K562 (cell line): ENCODE measurements around the gene ODAD4. TPM values are rescaled to one million over a fixed set of nuclear protein-coding genes. Genes with fewer than 3 reads are reported as not detected.

ENCODE experiments used
- ATAC-seq: fragments of 200-7000 bp; cut with Tn5 transposase; 3 replicates; pipeline ENCODE4 v1.9.1; 2020; ENCODE audit warnings: moderate library complexity
- BruUV-seq: library from RNA; stranded (reverse); fragments of 400-500 nt; replicated peaks from 2 replicates; lab custom pipeline; 2021; lab: Mats Ljungman, UMichigan
- CTCF ChIA-PET: fragments of 300-600 bp; formaldehyde crosslinking; extraction: SDS; loops from one replicate; lab custom pipeline; 2021; ENCODE audit warnings: low intra/inter-chr PET ratio; lab: Yijun Ruan, JAX
- POLR2A ChIA-PET: fragments of 300-600, 350-650 bp; sonication (Branson Sonifier 250); formaldehyde crosslinking; extraction: SDS; loops from one replicate; lab custom pipeline; 2021; ENCODE audit warnings: antibody characterized with exemption, inconsistent platforms; lab: Yijun Ruan, JAX
- DNase-seq, 4 experiments: peaks; one replicate each; pipeline versions ENCODE4 v3.0.0 to v3.0.0-alpha.2; 2011 to 2018; ENCODE audit warnings: low spot score in 3 of 4, mixed read lengths in 3 of 4; ENCODE audit errors: extremely low read depth in 1 of 4
- FAIRE-seq: peaks from 2 replicates; lab custom pipeline; 2011; peaks lifted over from hg19 to GRCh38; lab: Jason Lieb, UNC
- H2AFZ ChIP-seq: 2 replicates; pipeline ENCODE4 v1.6.0; 2011; ENCODE audit warnings: low read depth, low read length, control low read depth, inconsistent platforms
- H3K27ac ChIP-seq: fragments of 200-600 bp; 3 replicates; pipeline ENCODE4 v1.8.0; 2011; ENCODE audit warnings: low read depth, mild to moderate bottlenecking, control low read depth, inconsistent platforms, low read length, moderate library complexity, mixed read lengths; ENCODE audit errors: extremely low read depth
- H3K27me3 ChIP-seq, 2 experiments: fragments of 300-600 bp in 1 of 2; 2 replicates in 1 of 2; 3 replicates in 1 of 2; pipeline versions ENCODE4 v1.6.0 to v1.8.0; 2011; ENCODE audit warnings: inconsistent platforms in 2 of 2, low read length in 2 of 2, mild to moderate bottlenecking in 1 of 2, mixed read lengths in 1 of 2, moderate library complexity in 1 of 2; ENCODE audit not compliant: control insufficient read depth in 2 of 2, insufficient read depth in 2 of 2
- H3K36me3 ChIP-seq: fragments of 300-600 bp; 3 replicates; pipeline ENCODE4 v1.8.0; 2011; ENCODE audit warnings: mild to moderate bottlenecking, low read length, inconsistent platforms; ENCODE audit not compliant: control insufficient read depth, insufficient read depth
- H3K4me1 ChIP-seq, 2 experiments: fragments of 200-600 bp in 1 of 2; replicated peaks in 1 of 2; 2 replicates in 1 of 2; 3 replicates in 1 of 2; pipeline versions ENCODE4 v1.5.1 to v1.8.0; 2011; ENCODE audit warnings: inconsistent platforms in 2 of 2, low read length in 2 of 2, mild to moderate bottlenecking in 1 of 2, mixed read lengths in 1 of 2, moderate library complexity in 1 of 2; ENCODE audit not compliant: control insufficient read depth in 2 of 2, insufficient read depth in 2 of 2
- H3K4me2 ChIP-seq: 2 replicates; pipeline ENCODE4 v1.6.1; 2011; ENCODE audit warnings: low read length, control low read depth, inconsistent platforms, mixed read lengths; ENCODE audit not compliant: insufficient read depth
- H3K4me3 ChIP-seq: fragments of 200-600 bp; sonication (generic), shearing (Covaris generic); 2 replicates; pipeline ENCODE4 v1.5.1; 2016; ENCODE audit warnings: control low read depth, inconsistent platforms
- H3K79me2 ChIP-seq: fragments of 200-600 bp; 3 replicates; pipeline ENCODE4 v1.8.0; 2011; ENCODE audit warnings: low read length, inconsistent platforms; ENCODE audit not compliant: control insufficient read depth, insufficient read depth
- H3K9ac ChIP-seq, 2 experiments: 2 replicates each; pipeline versions ENCODE4 v1.6.0 to v1.6.1; 2011; ENCODE audit warnings: low read depth in 2 of 2, low read length in 2 of 2, control low read depth in 1 of 2, inconsistent platforms in 1 of 2, mild to moderate bottlenecking in 1 of 2, mixed read lengths in 1 of 2; ENCODE audit not compliant: insufficient read depth in 1 of 2
- H3K9me1 ChIP-seq: one replicate; pipeline ENCODE4 v1.6.0; 2011; ENCODE audit warnings: inconsistent platforms, mild to moderate bottlenecking, low read length, moderate library complexity; ENCODE audit not compliant: control insufficient read depth, insufficient read depth
- H3K9me3 ChIP-seq: replicated peaks from 2 replicates; pipeline ENCODE4 v1.5.1; 2011; ENCODE audit warnings: low read depth, low read length, inconsistent platforms; ENCODE audit not compliant: control insufficient read depth, insufficient read depth
- H4K20me1 ChIP-seq: replicated peaks from 2 replicates; pipeline ENCODE4 v1.6.1; 2011; ENCODE audit warnings: low read length, inconsistent platforms, mixed read lengths; ENCODE audit not compliant: control insufficient read depth, insufficient read depth
- CBFA2T2 ChIP-seq: fragments of 450-650 bp; conservative IDR thresholded peaks from 2 replicates; pipeline ENCODE4 v1.6.1; 2017; ENCODE audit warnings: mild to moderate bottlenecking
- CEBPZ ChIP-seq: fragments of 150-350 bp; IDR thresholded peaks from 2 replicates; pipeline ENCODE4 v1.6.1; 2014; ENCODE audit warnings: low read depth, mild to moderate bottlenecking, low read length, borderline replicate concordance
- CREBBP ChIP-seq: IDR thresholded peaks from one replicate; pipeline ENCODE4 v1.6.1; 2012; ENCODE audit warnings: low read depth, mild to moderate bottlenecking, control low read depth, inconsistent platforms, low read length
- ELK1 ChIP-seq: sonication (generic); formaldehyde crosslinking; IDR thresholded peaks from 2 replicates; pipeline ENCODE4 v1.8.1; 2022; ENCODE audit warnings: missing genetic modification reagents
- FOXK2 ChIP-seq, 2 experiments: fragments of 450-650 bp; IDR thresholded peaks in 1 of 2; conservative IDR thresholded peaks in 1 of 2; 2 replicates each; pipeline ENCODE4 v1.6.1; 2016; ENCODE audit warnings: low read depth in 2 of 2, mild to moderate bottlenecking in 1 of 2
- HDAC2 ChIP-seq: fragments of 450-650 bp; IDR thresholded peaks from 2 replicates; pipeline ENCODE4 v1.6.1; 2016; ENCODE audit warnings: mild to moderate bottlenecking
- KDM5B ChIP-seq: fragments of 200-600 bp; sonication (generic); IDR thresholded peaks from 2 replicates; pipeline ENCODE4 v1.6.1; 2012; ENCODE audit warnings: low read depth, mild to moderate bottlenecking, moderate library complexity, low read length, control low read depth, inconsistent platforms; ENCODE audit not compliant: insufficient replicate concordance
- NCOR1 ChIP-seq: fragments of 450-650 bp; IDR thresholded peaks from 2 replicates; pipeline ENCODE4 v1.6.1; 2016; ENCODE audit warnings: mild to moderate bottlenecking, moderate library complexity
- NFATC3 ChIP-seq: fragments of 450-650 bp; IDR thresholded peaks from 2 replicates; pipeline ENCODE4 v1.6.1; 2017; ENCODE audit warnings: mild to moderate bottlenecking
- NFE2L1 ChIP-seq: fragments of 450-650 bp; IDR thresholded peaks from 2 replicates; pipeline ENCODE4 v1.6.1; 2016; ENCODE audit warnings: missing genetic modification characterization, low read depth, mild to moderate bottlenecking, missing compliant biosample characterization, moderate library complexity, borderline replicate concordance
- PCBP1 ChIP-seq: fragments of 200-400 bp; formaldehyde crosslinking; IDR thresholded peaks from 2 replicates; pipeline ENCODE4 v1.6.1; 2018; ENCODE audit warnings: mild to moderate bottlenecking, low read depth, low read length; ENCODE audit not compliant: poor library complexity, severe bottlenecking
- SP2 ChIP-seq: IDR thresholded peaks from 2 replicates; pipeline ENCODE4 v1.6.1; 2011; ENCODE audit warnings: mild to moderate bottlenecking, low read depth, low read length, moderate library complexity; ENCODE audit not compliant: poor library complexity, severe bottlenecking; ENCODE audit errors: extremely low read depth
- THRB ChIP-seq: fragments of 450-650 bp; formaldehyde crosslinking; conservative IDR thresholded peaks from 2 replicates; pipeline ENCODE4 v1.4.0; 2022; ENCODE audit warnings: mild to moderate bottlenecking, missing genetic modification characterization
- VEZF1 ChIP-seq: fragments of 200-800 bp; sonication (Bioruptor generic); IDR thresholded peaks from 2 replicates; pipeline ENCODE4 v1.6.1; 2017; ENCODE audit warnings: missing genetic modification characterization, missing compliant biosample characterization
- ZNF41 ChIP-seq: fragments of 250-450 bp; sonication (Bioruptor Pico); conservative IDR thresholded peaks from 2 replicates; pipeline ENCODE4 v1.4.0; 2020; ENCODE audit warnings: mild to moderate bottlenecking
- WGBS: fragments of 100-300 bp; shearing (Covaris generic); methylation state at CpG from one replicate; pipeline ENCODE4 v1.1.6; 2016; ENCODE audit warnings: low coverage, mixed read lengths; ENCODE audit not compliant: insufficient coverage; ENCODE audit errors: missing lambda C conversion rate; 5-methylcytosine and 5-hydroxymethylcytosine counted together
- in situ Hi-C: fragments of 300-500 bp; cut with MboI; formaldehyde crosslinking; loops from 4 replicates; pipeline ENCODE4 v1.15.0; 2018; ENCODE audit warnings: inconsistent platforms, mixed read lengths
- intact Hi-C: fragments of 100-400 bp; cut with micrococcal nuclease; formaldehyde crosslinking; loops from 2 replicates; pipeline ENCODE4 v1.14.2; 2022
- polyA plus RNA-seq, 8 experiments: library from polyadenylated mRNA; depleted of rRNA in 4 of 8; stranded (reverse) in 5 of 8; unstranded in 3 of 8; fragments of >200 nt; fragmentation: Nextera tagmentation in 2 of 8; fragmentation: Illumina TruSeq in 1 of 8; extraction: Ambion mirVana in 2 of 8; extraction: Trizol in 1 of 8; gene quantifications; 2 replicates each; pipeline versions ENCODE4 v1.2.1 to v1.2.3, GENCODE V29; 2011 to 2014; ENCODE audit warnings: inconsistent platforms in 1 of 8, missing spikeins in 1 of 8
- total RNA-seq, 7 experiments: library from RNA; depleted of rRNA in 6 of 7; stranded (reverse); fragments of >200 nt in 6 of 7; fragmentation: Illumina TruSeq in 2 of 7; extraction: Trizol in 2 of 7; gene quantifications; 2 replicates each; pipeline versions ENCODE4 v1.2.1 to v1.2.3, GENCODE V29; 2011 to 2021; ENCODE audit warnings: low replicate concordance in 1 of 7

Gene ODAD4
- total and polyA plus RNA-seq, 9 of the 15 experiments (the other 6 are each of a cell fraction or from before 2014, with no cell fraction given): 0.09 to 0.98 (median 0.51) TPM

GRCh38 chr17:41992576-41992975, 62.2 kb downstream of the ODAD4 start:
- Histone ChIP-seq H2AFZ (no peak overlapping the region), H3K79me2 (no peaks in the 10 kb centered on the region), H3K4me1 (no peaks in the 10 kb centered on the region), H3K4me2 (no peak overlapping the region), H3K27me3 (no peaks in the 10 kb centered on the region), H3K9me3 (no peaks in the 10 kb centered on the region), H3K4me3 (no peak overlapping the region), H3K9me1 (no peaks in the 10 kb centered on the region), H3K36me3 (peaks cover 95% of the 10 kb centered on the region), H3K27ac (no peak overlapping the region), H3K9ac (no peak overlapping the region), H4K20me1 (no peaks in the 10 kb centered on the region)
- POLR2A ChIA-PET: no interaction called here
- intact Hi-C loops (no loop called here), in situ Hi-C loops (no loop called here)
- TF ChIP-seq PCBP1: no peak
- TF ChIP-seq KDM5B: no peak
- no peak for TF ChIP-seq SP2
- no peak for TF ChIP-seq HDAC2
- TF ChIP-seq NCOR1: no peak
- TF ChIP-seq FOXK2 (conservative IDR thresholded peaks at IDR 0.05 in 1 of 2, IDR thresholded peaks at IDR 0.05 in 1 of 2; ENCODE audit: low read depth in 2 of 2): no peak
- no peak for TF ChIP-seq NFE2L1 (tag)
- no peak for TF ChIP-seq ZNF41
- no peak for TF ChIP-seq CREBBP
- TF ChIP-seq CEBPZ: no peak
- no peak for TF ChIP-seq CBFA2T2
- no peak for TF ChIP-seq ELK1
- no peak for TF ChIP-seq THRB (CRISPR knock-in tag)
- no peak for TF ChIP-seq VEZF1 (CRISPR knock-in tag)
- TF ChIP-seq NFATC3: no peak
- no peak for DNase-seq
- 86% methylated on average over 3 of the region's 3 CpGs for WGBS
- no peak for FAIRE-seq
- no peak for ATAC-seq
- CTCF ChIA-PET: no interaction called here
- no TSS peak for BruUV-seq
